Natural killer cell (primary cell): Measurements from ENCODE around the gene GPC5. TPM values are rescaled to one million over a fixed set of nuclear protein-coding genes. Genes with fewer than 3 reads are reported as not detected.

Source experiments
- ATAC-seq, 3 donors: fragments of 150-1000 bp in 2 of 3; fragments of 200-7000 bp in 1 of 3; cut with Tn5 transposase; 1 replicate in 1 of 3; 2 replicates in 2 of 3; pipeline ENCODE4 v1.10.0; 2021; ENCODE audit warnings: mild to moderate bottlenecking in 2 of 3, moderate library complexity in 2 of 3
- DNase-seq, 2 donors: peaks; one replicate each; pipeline versions ENCODE4 v3.0.0 to v3.0.0-alpha.2; 2013 to 2021; ENCODE audit warnings: mixed read lengths in 1 of 2
- H3K27ac ChIP-seq: one replicate; pipeline ENCODE4 v1.5.1; 2013; ENCODE audit warnings: mild to moderate bottlenecking, low read length
- H3K27me3 ChIP-seq: one replicate; pipeline ENCODE4 v1.6.1; 2013; ENCODE audit warnings: low read length; ENCODE audit not compliant: control insufficient read depth, insufficient read depth
- H3K36me3 ChIP-seq: one replicate; pipeline ENCODE4 v1.6.1; 2013; ENCODE audit warnings: low read length; ENCODE audit not compliant: control insufficient read depth, insufficient read depth
- H3K4me1 ChIP-seq: one replicate; pipeline ENCODE4 v1.6.1; 2013; ENCODE audit warnings: low read length; ENCODE audit not compliant: control insufficient read depth, insufficient read depth
- H3K4me3 ChIP-seq: one replicate; pipeline ENCODE4 v1.5.1; 2013; ENCODE audit warnings: low read length
- H3K9me3 ChIP-seq: one replicate; pipeline ENCODE4 v1.6.1; 2013; ENCODE audit warnings: low read length; ENCODE audit not compliant: control insufficient read depth, insufficient read depth
- H3K27ac Mint-ChIP-seq, 2 donors: one replicate each; pipeline ENCODE4 v1.8.0; 2022; ENCODE audit warnings: mild to moderate bottlenecking in 2 of 2, mixed read lengths in 2 of 2, moderate library complexity in 1 of 2
- H3K27me3 Mint-ChIP-seq, 2 donors: one replicate each; pipeline ENCODE4 v1.8.0; 2022; ENCODE audit warnings: low read depth in 2 of 2, mixed read lengths in 2 of 2
- H3K36me3 Mint-ChIP-seq: one replicate; pipeline ENCODE4 v1.8.0; 2022; ENCODE audit warnings: mixed read lengths
- H3K4me1 Mint-ChIP-seq, 2 donors: one replicate each; pipeline ENCODE4 v1.8.0; 2022; ENCODE audit warnings: mixed read lengths in 2 of 2
- H3K4me3 Mint-ChIP-seq: one replicate; pipeline ENCODE4 v1.8.0; 2022; ENCODE audit warnings: mild to moderate bottlenecking, moderate library complexity, mixed read lengths
- H3K9me3 Mint-ChIP-seq, 2 donors: one replicate each; pipeline ENCODE4 v1.8.0; 2022; ENCODE audit warnings: mixed read lengths in 2 of 2
- CTCF ChIP-seq: fragments of 200-600 bp; IDR thresholded peaks from one replicate; pipeline ENCODE4 v1.8.0; 2022; ENCODE audit warnings: antibody characterized with exemption
- WGBS: methylation state at CpG from one replicate; pipeline ENCODE4 v1.1.7; 2013; ENCODE audit warnings: missing lambda C conversion rate; ENCODE audit not compliant: insufficient coverage; 5-methylcytosine and 5-hydroxymethylcytosine counted together
- intact Hi-C: fragments of 100-400 bp; cut with micrococcal nuclease; formaldehyde crosslinking; loops from one replicate; pipeline ENCODE4 v1.14.2; 2022
- total RNA-seq, 4 donors: library from RNA; stranded (reverse); fragments of 120-200 nt in 1 of 4; gene quantifications; one replicate each; pipeline versions ENCODE4 v1.2.3 to v1.2.4, GENCODE V29; 2013 to 2022

GPC5 gene
- total RNA-seq, 3 donors from 2014 or later (not counting 1 experiment from before 2014, with no cell fraction given), result not detected

GRCh38 chr13:91878491-91878890 is 480.1 kb downstream of the GPC5 start:
- no peaks in the 10 kb centered on the region for H3K4me1 Mint-ChIP-seq
- no peak overlapping the region for H3K27ac ChIP-seq
- no peaks in the 10 kb centered on the region for H3K36me3 Mint-ChIP-seq
- no peaks in the 10 kb centered on the region for H3K27me3 ChIP-seq
- peaks cover 10 to 24% of the 10 kb centered on the region in 2 donors for H3K9me3 Mint-ChIP-seq
- H3K27ac Mint-ChIP-seq, result no peak overlapping the region
- H3K4me3 ChIP-seq, result no peak overlapping the region
- WGBS, result 100% methylated on average over 1 of the region's 3 CpGs
- intact Hi-C loops, result no loop called here
- DNase-seq (no peak), ATAC-seq (no peak)
- H3K9me3 ChIP-seq, result peaks cover 4% of the 10 kb centered on the region
- H3K36me3 ChIP-seq, result no peaks in the 10 kb centered on the region
- H3K4me3 Mint-ChIP-seq, result no peak overlapping the region
- TF ChIP-seq CTCF, result no peak
- no peaks in the 10 kb centered on the region for H3K27me3 Mint-ChIP-seq
- no peaks in the 10 kb centered on the region for H3K4me1 ChIP-seq

GRCh38 chr13:91879360-91879759 is 480.9 kb downstream of the GPC5 start:
- no CpG with 5 or more reads among the region's 2 CpGs for WGBS
- no peak for DNase-seq
- H3K4me1 ChIP-seq, result no peaks in the 10 kb centered on the region
- peaks cover 4% of the 10 kb centered on the region for H3K9me3 ChIP-seq
- no peak overlapping the region for H3K4me3 Mint-ChIP-seq
- no peak overlapping the region for H3K27ac ChIP-seq
- ATAC-seq, result no peak
- no peak for TF ChIP-seq CTCF
- no peaks in the 10 kb centered on the region for H3K4me1 Mint-ChIP-seq
- H3K36me3 ChIP-seq, result no peaks in the 10 kb centered on the region
- no peak overlapping the region for H3K4me3 ChIP-seq
- H3K36me3 Mint-ChIP-seq, result no peaks in the 10 kb centered on the region
- no peaks in the 10 kb centered on the region for H3K27me3 ChIP-seq
- H3K27ac Mint-ChIP-seq, result no peak overlapping the region
- intact Hi-C loops, result no loop called here
- peaks cover 12 to 24% of the 10 kb centered on the region in 2 donors for H3K9me3 Mint-ChIP-seq
- H3K27me3 Mint-ChIP-seq, result no peaks in the 10 kb centered on the region

- Histone ChIP-seq H3K27me3 (no peaks in the 10 kb centered on the region), H3K36me3 (no peaks in the 10 kb centered on the region), H3K4me3 (no peak overlapping the region), H3K9me3 (peaks cover 4% of the 10 kb centered on the region), H3K4me1 (no peaks in the 10 kb centered on the region), H3K27ac (no peak overlapping the region)
- DNase-seq (no peak), ATAC-seq (no peak)
- Mint-ChIP-seq H3K4me1 (no peaks in the 10 kb centered on the region), H3K27ac (no peak overlapping the region), H3K9me3 (peaks cover 11 to 27% of the 10 kb centered on the region in 2 donors), H3K36me3 (no peaks in the 10 kb centered on the region), H3K4me3 (no peak overlapping the region), H3K27me3 (no peaks in the 10 kb centered on the region)
- TF ChIP-seq CTCF, result no peak
- intact Hi-C loops, result no loop called here
These were observed 484.5 kb downstream of the GPC5 start for GRCh38 chr13:91882918-91883317.

- Histone ChIP-seq H3K4me1 (no peaks in the 10 kb centered on the region), H3K36me3 (no peaks in the 10 kb centered on the region), H3K4me3 (no peak overlapping the region), H3K27ac (no peak overlapping the region), H3K9me3 (peaks cover 3% of the 10 kb centered on the region), H3K27me3 (no peaks in the 10 kb centered on the region)
- no peaks in the 10 kb centered on the region for H3K4me1 Mint-ChIP-seq
- peaks cover 8 to 24% of the 10 kb centered on the region in 2 donors for H3K9me3 Mint-ChIP-seq
- no peak for TF ChIP-seq CTCF
- no peaks in the 10 kb centered on the region for H3K27me3 Mint-ChIP-seq
- WGBS, result no CpG with 5 or more reads among the region's 2 CpGs
- H3K4me3 Mint-ChIP-seq, result no peak overlapping the region
- no peak overlapping the region for H3K27ac Mint-ChIP-seq
- intact Hi-C loops, result no loop called here
- peaks cover 5% of the 10 kb centered on the region for H3K36me3 Mint-ChIP-seq
- ATAC-seq, result no peak
- no peak for DNase-seq
These were observed 491.2 kb downstream of the GPC5 start for GRCh38 chr13:91889641-91890040.
